SK-N-SH (cell line): ENCODE measurements around the gene CSRNP3.

Experiments used
- CTCF ChIP-seq: fragments of 200-600 bp; sonication (generic); IDR thresholded peaks from 2 replicates; pipeline ENCODE4 v1.6.1; 2017; ENCODE audit warnings: antibody characterized with exemption, mild to moderate bottlenecking, moderate library complexity
- EP300 ChIP-seq, 2 experiments: IDR thresholded peaks; 2 replicates each; pipeline versions ENCODE4 v1.4.0 to v1.6.1; 2012; ENCODE audit warnings: borderline replicate concordance in 1 of 2, low read depth in 1 of 2, low read length in 1 of 2
- FOXM1 ChIP-seq: IDR thresholded peaks from 2 replicates; pipeline ENCODE4 v1.4.0; 2012; ENCODE audit warnings: low read depth, mild to moderate bottlenecking
- JUND ChIP-seq: IDR thresholded peaks from 2 replicates; pipeline ENCODE4 v1.4.0; 2012
- POLR2AphosphoS5 ChIP-seq: IDR thresholded peaks from 2 replicates; pipeline ENCODE4 v1.6.1; 2012; ENCODE audit warnings: low read depth, low read length
- SMC3 ChIP-seq: IDR thresholded peaks from 2 replicates; pipeline ENCODE4 v1.6.1; 2012; ENCODE audit warnings: low read depth, low read length, improper control_type of control experiment
- TAF1 ChIP-seq: IDR thresholded peaks from 2 replicates; pipeline ENCODE4 v1.6.1; 2012; ENCODE audit warnings: low read depth, mild to moderate bottlenecking, low read length, moderate library complexity, borderline replicate concordance
- TCF12 ChIP-seq: IDR thresholded peaks from 2 replicates; pipeline ENCODE4 v1.4.0; 2012
- USF2 ChIP-seq: fragments of 150-350 bp; IDR thresholded peaks from 2 replicates; pipeline ENCODE4 v1.6.1; 2017; ENCODE audit warnings: antibody characterized with exemption, low read length, low read depth, borderline replicate concordance
- YY1 ChIP-seq: IDR thresholded peaks from 2 replicates; pipeline ENCODE4 v1.4.0; 2012; ENCODE audit warnings: low read depth, mild to moderate bottlenecking

GRCh38 chr2:165618806-165619205 lies 149.3 kb downstream of the CSRNP3 start:
- TF ChIP-seq CTCF (no peak), POLR2AphosphoS5 (no peak), USF2 (no peak), TCF12 (no peak), TAF1 (no peak), SMC3 (no peak), EP300 (IDR thresholded peaks at IDR 0.05; ENCODE audit: borderline replicate concordance in 1 of 2, low read depth in 1 of 2, low read length in 1 of 2) (no peak), JUND (no peak), YY1 (no peak), FOXM1 (no peak)
